ENCODE measurements around the gene CDK5R2. TPM values are rescaled to one million over a fixed set of nuclear protein-coding genes. Genes with fewer than 3 reads are reported as not detected.

CDK5R2 gene
- total RNA-seq, 2 donors from 2014 or later: not detected

GRCh38 chr2:218954541-218955300 is 4.7 kb upstream of the CDK5R2 start:
- TF ChIP-seq CTCF (IDR thresholded peaks at IDR 0.05): no peak
- peaks cover 0 to 2% of the 10 kb centered on the region in 2 donors for H3K4me1 ChIP-seq
- peaks cover 0 to 4% of the 10 kb centered on the region in 2 donors for H3K27me3 ChIP-seq
- no peaks in the 10 kb centered on the region for H3K9me3 ChIP-seq
- no peak overlapping the region for H3K27ac ChIP-seq
- H3K4me3 ChIP-seq: no peak overlapping the region
- DNase-seq (ENCODE audit: low spot score): no peak
- H3K36me3 ChIP-seq: no peaks in the 10 kb centered on the region

GRCh38 chr2:218956039-218956438 is 3.4 kb upstream of the CDK5R2 start:
- Histone ChIP-seq H3K27me3 (peaks cover 8 to 17% of the 10 kb centered on the region in 2 donors), H3K4me1 (peaks cover 0 to 10% of the 10 kb centered on the region in 2 donors), H3K4me3 (no peak overlapping the region), H3K27ac (no peak overlapping the region), H3K9me3 (no peaks in the 10 kb centered on the region), H3K36me3 (no peaks in the 10 kb centered on the region)
- no peak for TF ChIP-seq CTCF (IDR thresholded peaks at IDR 0.05)
- no peak for DNase-seq (ENCODE audit: low spot score)

GRCh38 chr2:218957671-218958070 is 1.8 kb upstream of the CDK5R2 start:
- H3K27me3 ChIP-seq: peaks cover 17 to 34% of the 10 kb centered on the region in 2 donors
- H3K4me3 ChIP-seq: no peak overlapping the region
- no peaks in the 10 kb centered on the region for H3K36me3 ChIP-seq
- DNase-seq (ENCODE audit: low spot score): no peak
- H3K9me3 ChIP-seq: no peaks in the 10 kb centered on the region
- no peak overlapping the region for H3K27ac ChIP-seq
- TF ChIP-seq CTCF (IDR thresholded peaks at IDR 0.05): no peak
- H3K4me1 ChIP-seq: peaks cover 0 to 12% of the 10 kb centered on the region in 2 donors

- Histone ChIP-seq H3K4me1 (peaks cover 0 to 18% of the 10 kb centered on the region in 2 donors), H3K27ac (no peak overlapping the region), H3K27me3 (peaks cover 20 to 40% of the 10 kb centered on the region in 2 donors), H3K9me3 (no peaks in the 10 kb centered on the region), H3K36me3 (no peaks in the 10 kb centered on the region), H3K4me3 (no peak overlapping the region)
- no peak for DNase-seq (ENCODE audit: low spot score)
- no peak for TF ChIP-seq CTCF (IDR thresholded peaks at IDR 0.05)
These were observed 1.2 kb upstream of the CDK5R2 start for GRCh38 chr2:218958276-218958675.

GRCh38 chr2:218959761-218960308 is 369 bp downstream of the CDK5R2 start:
- no peak for DNase-seq (ENCODE audit: low spot score)
- H3K36me3 ChIP-seq: no peaks in the 10 kb centered on the region
- no peak overlapping the region for H3K27ac ChIP-seq
- TF ChIP-seq CTCF (IDR thresholded peaks at IDR 0.05): no peak
- H3K27me3 ChIP-seq: peaks cover 25 to 49% of the 10 kb centered on the region in 2 donors
- peaks cover 0 to 19% of the 10 kb centered on the region in 2 donors for H3K4me1 ChIP-seq
- no peaks in the 10 kb centered on the region for H3K9me3 ChIP-seq
- H3K4me3 ChIP-seq: peak overlapping the region; percentile 14 to 46

Data from right atrium auricular region (tissue), 2 donors.